Ascending aorta (tissue), 2 donors: ENCODE measurements around the gene INTS7. TPM values are rescaled to one million over a fixed set of nuclear protein-coding genes. Genes with fewer than 3 reads are reported as not detected.

Experiments
- DNase-seq, 2 donors: peaks; one replicate each; pipeline ENCODE4 v3.0.0-alpha.2; 2019; ENCODE audit warnings: low spot score in 2 of 2
- H3K27ac ChIP-seq, 2 donors: fragments of 200-600 bp; sonication (generic); one replicate each; pipeline ENCODE4 v1.5.1; 2016 to 2017; ENCODE audit warnings: mild to moderate bottlenecking in 1 of 2
- H3K27me3 ChIP-seq: fragments of 200-600 bp; sonication (generic); one replicate; pipeline ENCODE4 v1.5.1; 2017
- H3K36me3 ChIP-seq, 2 donors: fragments of 200-600 bp; sonication (generic); one replicate each; pipeline ENCODE4 v1.5.1; 2016
- H3K4me1 ChIP-seq, 2 donors: fragments of 200-600 bp; sonication (generic); one replicate each; pipeline ENCODE4 v1.5.1; 2016 to 2017; ENCODE audit warnings: mild to moderate bottlenecking in 1 of 2
- H3K4me3 ChIP-seq, 2 donors: fragments of 200-600 bp; sonication (generic); one replicate each; pipeline ENCODE4 v1.5.1; 2016 to 2017; ENCODE audit warnings: mild to moderate bottlenecking in 1 of 2
- H3K9me3 ChIP-seq, 2 donors: fragments of 200-600 bp; sonication (generic); one replicate each; pipeline ENCODE4 v1.5.1; 2016
- CTCF ChIP-seq, 3 experiments: fragments of 200-600 bp in 2 of 3; fragments of 450-650 bp in 1 of 3; sonication (generic) in 2 of 3; IDR thresholded peaks; one replicate each; pipeline ENCODE4 v1.5.1; 2016 to 2019; ENCODE audit warnings: antibody characterized with exemption in 3 of 3, mild to moderate bottlenecking in 1 of 3, moderate library complexity in 1 of 3
- intact Hi-C: fragments of 100-400 bp; cut with DNase I; formaldehyde crosslinking; loops from one replicate; pipeline ENCODE4 v1.15.1; 2023
- total RNA-seq: library from RNA; depleted of rRNA; stranded (reverse); fragments of >200 nt; gene quantifications from one replicate; pipeline ENCODE4 v1.1.0, GENCODE V29; 2016

Gene INTS7
- total RNA-seq, 1 donor from 2014 or later, result 10.5 TPM

GRCh38 chr1:211991695-211992094 is 43.7 kb downstream of the INTS7 start:
- no peaks in the 10 kb centered on the region for H3K9me3 ChIP-seq
- no peaks in the 10 kb centered on the region for H3K27me3 ChIP-seq
- no peak overlapping the region for H3K27ac ChIP-seq
- no peak for TF ChIP-seq CTCF (IDR thresholded peaks at IDR 0.05)
- no peak overlapping the region for H3K4me3 ChIP-seq
- intact Hi-C loops, result no loop called here
- no peak for DNase-seq
- H3K4me1 ChIP-seq, result no peaks in the 10 kb centered on the region
- peaks cover 4 to 16% of the 10 kb centered on the region in 2 donors for H3K36me3 ChIP-seq

GRCh38 chr1:211986628-211987254 is 48.6 kb downstream of the INTS7 start:
- Histone ChIP-seq H3K9me3 (no peaks in the 10 kb centered on the region), H3K27ac (no peak overlapping the region), H3K36me3 (peaks cover 10 to 16% of the 10 kb centered on the region in 2 donors), H3K4me3 (no peak overlapping the region), H3K4me1 (no peaks in the 10 kb centered on the region), H3K27me3 (no peaks in the 10 kb centered on the region)
- no peak for TF ChIP-seq CTCF (IDR thresholded peaks at IDR 0.05)
- no peak for DNase-seq
- intact Hi-C loops, result no loop called here

- no peaks in the 10 kb centered on the region for H3K4me1 ChIP-seq
- H3K36me3 ChIP-seq, result peaks cover 10 to 18% of the 10 kb centered on the region in 2 donors
- H3K27me3 ChIP-seq, result no peaks in the 10 kb centered on the region
- no peak overlapping the region for H3K4me3 ChIP-seq
- DNase-seq, result no peak
- H3K27ac ChIP-seq, result no peak overlapping the region
- no peaks in the 10 kb centered on the region for H3K9me3 ChIP-seq
- intact Hi-C loops, result no loop called here
- TF ChIP-seq CTCF (IDR thresholded peaks at IDR 0.05), result no peak
These were observed 49.6 kb downstream of the INTS7 start for GRCh38 chr1:211985556-211986264.

- intact Hi-C loops, result no loop called here
- H3K9me3 ChIP-seq, result no peaks in the 10 kb centered on the region
- H3K27me3 ChIP-seq, result no peaks in the 10 kb centered on the region
- DNase-seq, result no peak
- no peak overlapping the region for H3K4me3 ChIP-seq
- H3K36me3 ChIP-seq, result peaks cover 0 to 14% of the 10 kb centered on the region in 2 donors
- H3K4me1 ChIP-seq, result peaks cover 0 to 12% of the 10 kb centered on the region in 2 donors
- TF ChIP-seq CTCF (IDR thresholded peaks at IDR 0.05), result no peak
- no peak overlapping the region for H3K27ac ChIP-seq
These were observed 56.8 kb downstream of the INTS7 start for GRCh38 chr1:211978596-211978995.

DNA sequence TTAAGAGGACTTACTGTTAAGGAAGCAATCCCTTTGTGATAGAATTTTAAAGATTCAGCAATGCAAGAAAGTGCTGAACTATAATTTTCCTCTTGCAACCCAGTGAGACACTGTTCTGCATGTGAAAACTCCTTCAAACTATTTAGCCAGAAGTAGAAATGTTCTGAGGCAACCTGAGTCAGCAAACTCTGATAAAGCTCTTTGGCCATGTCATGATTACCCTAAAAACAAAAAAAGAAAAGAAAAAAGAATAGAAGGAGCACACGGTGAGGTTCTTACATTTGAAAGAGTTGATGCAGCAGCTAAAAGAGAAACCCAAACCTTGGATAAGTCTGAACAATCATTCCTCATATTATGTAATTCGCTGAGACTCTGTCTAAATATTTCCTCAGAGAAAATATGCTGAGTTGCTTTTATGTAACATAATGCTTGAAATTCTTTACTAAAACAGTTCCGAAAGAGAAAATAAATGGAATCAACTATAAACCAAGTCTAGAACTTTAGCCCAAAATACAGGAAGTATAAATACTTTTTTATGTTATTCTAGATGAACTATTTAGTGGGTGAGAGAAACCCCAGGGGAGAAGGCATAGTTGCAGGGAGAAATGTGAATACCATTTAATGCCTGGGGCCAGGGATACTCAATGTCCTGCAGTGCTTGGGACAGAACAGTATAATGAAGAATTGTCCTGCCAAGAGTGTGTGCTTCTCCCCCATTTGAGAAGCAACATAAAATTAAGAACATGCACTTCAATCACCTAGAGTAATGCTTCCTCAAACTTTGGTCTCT is 60.0 kb downstream of the INTS7 start:
- peaks cover 0 to 8% of the 10 kb centered on the region in 2 donors for H3K36me3 ChIP-seq
- no peak overlapping the region for H3K4me3 ChIP-seq
- H3K27ac ChIP-seq, result peak overlapping the region in 1 of 2 donors; percentile 48
- no peak for TF ChIP-seq CTCF (IDR thresholded peaks at IDR 0.05)
- H3K27me3 ChIP-seq, result no peaks in the 10 kb centered on the region
- peaks cover 0 to 12% of the 10 kb centered on the region in 2 donors for H3K4me1 ChIP-seq
- H3K9me3 ChIP-seq, result no peaks in the 10 kb centered on the region
- no peak for DNase-seq
- intact Hi-C loops, result no loop called here
